Measurements from ENCODE around the gene ZNF76. TPM values are rescaled to one million over a fixed set of nuclear protein-coding genes. Genes with fewer than 3 reads are reported as not detected.

Gene ZNF76
- total and polyA plus RNA-seq, 10 of the 15 experiments (the other 5 are each of a cell fraction or from before 2014, with no cell fraction given): 2.8 to 41.0 (median 24.8) TPM

GRCh38 chr6:35239581-35239980 is 20.0 kb upstream of the ZNF76 start:
- Histone ChIP-seq H2AFZ (ENCODE audit: control insufficient read depth, low read depth, low read length) (no peak overlapping the region), H3K4me2 (ENCODE audit: control insufficient read depth, insufficient read depth) (no peak overlapping the region), H3K79me2 (ENCODE audit: control insufficient read depth, insufficient read depth, low read length) (no peaks in the 10 kb centered on the region), H4K20me1 (ENCODE audit: control insufficient read depth, insufficient read depth) (peaks cover 4% of the 10 kb centered on the region), H3K27me3 (replicated peaks in 1 of 2; ENCODE audit: control insufficient read depth in 2 of 2, insufficient read depth in 2 of 2, low read length in 1 of 2) (no peaks in the 10 kb centered on the region), H3K4me3 (no peak overlapping the region), H3K9ac (ENCODE audit: control insufficient read depth, insufficient read depth, low read length) (no peak overlapping the region), H3K9me3 (replicated peaks; ENCODE audit: control insufficient read depth, insufficient read depth, low read length) (no peaks in the 10 kb centered on the region; the same call in 1 of the 3 replicates), H3K4me1 (ENCODE audit: control insufficient read depth, insufficient read depth, low read length) (no peaks in the 10 kb centered on the region), H3K36me3 (ENCODE audit: control insufficient read depth in 2 of 2, insufficient read depth in 2 of 2, low read length in 1 of 2) (no peaks in the 10 kb centered on the region), H3K27ac (ENCODE audit: control insufficient read depth, insufficient read depth) (no peak overlapping the region)
- DNase-seq (ENCODE audit: low read depth, low spot score) (no peak), ATAC-seq (no peak), FAIRE-seq (no peak)
- WGBS (ENCODE audit: insufficient coverage, insufficient replicate concordance, low lambda C conversion rate, missing lambda C conversion rate): 100% methylated on average over 4 of the region's 4 CpGs
- BruUV-seq (replicated peaks): no TSS peak
- SMC1A ChIA-PET (ENCODE audit: uncharacterized antibody, unreplicated experiment): interaction anchor here (0.8 to 2.5 kb wide), 4 partner anchors 10 to 779 kb away, joined by 3 to 16 read pairs (median 7); no protein-coding TSS in a partner anchor
- POLR2A ChIA-PET: interaction anchor here (0.6 kb wide), 1 partner anchor 1912 kb away, joined by 5 read pairs; no protein-coding TSS in a partner anchor
- intact Hi-C loops (cut with micrococcal nuclease; ENCODE audit: unreplicated experiment) (no loop called here), in situ Hi-C loops (cut with MboI) (no loop called here)
- CTCF ChIA-PET: interaction anchor here (0.8 to 4.2 kb wide), 10 partner anchors 10 to 278 kb away, joined by 3 to 52 read pairs (median 17); no protein-coding TSS in a partner anchor
- RAD21 ChIA-PET (ENCODE audit: unreplicated experiment): interaction anchor here (1.6 to 2.7 kb wide), 4 partner anchors 32 to 252 kb away, joined by 5 to 13 read pairs (median 6); no protein-coding TSS in a partner anchor
- no peak for TF ChIP-seq IRF4 (IDR thresholded peaks at IDR 0.05; ENCODE audit: low read depth, low read length)
- TF ChIP-seq TARDBP (IDR thresholded peaks at IDR 0.05; ENCODE audit: borderline replicate concordance): no peak
- TF ChIP-seq JUNB (IDR thresholded peaks at IDR 0.05): no peak
- TF ChIP-seq MTA2 (IDR thresholded peaks at IDR 0.05; ENCODE audit: low read depth): no peak
- TF ChIP-seq E2F4 (IDR thresholded peaks at IDR 0.05; ENCODE audit: low read depth, low read length): no peak
- TF ChIP-seq CREM (IDR thresholded peaks at IDR 0.05; ENCODE audit: low read depth): no peak
- no peak for TF ChIP-seq MTA3 (IDR thresholded peaks at IDR 0.05; ENCODE audit: borderline replicate concordance, low read length)
- no peak for TF ChIP-seq ZBTB40 (IDR thresholded peaks at IDR 0.05; ENCODE audit: borderline replicate concordance)
- TF ChIP-seq USF2 (IDR thresholded peaks at IDR 0.05; ENCODE audit: borderline replicate concordance, low read depth, low read length): no peak
- TF ChIP-seq PML (IDR thresholded peaks at IDR 0.05; ENCODE audit: low read length): no peak
- no peak for TF ChIP-seq ZBED1 (IDR thresholded peaks at IDR 0.05; ENCODE audit: borderline replicate concordance)
- TF ChIP-seq BMI1 (IDR thresholded peaks at IDR 0.05; ENCODE audit: borderline replicate concordance): no peak
- no peak for TF ChIP-seq SUZ12 (IDR thresholded peaks at IDR 0.05; ENCODE audit: unreplicated experiment)
- no peak for TF ChIP-seq HSF1 (IDR thresholded peaks at IDR 0.05; ENCODE audit: low read depth, low read length)
- no peak for TF ChIP-seq SUPT20H (IDR thresholded peaks at IDR 0.05; ENCODE audit: borderline replicate concordance, control insufficient read depth, low read depth, low read length)
- no peak for TF ChIP-seq STAT3 (IDR thresholded peaks at IDR 0.05; ENCODE audit: low read depth, low read length)

Data from GM12878 (cell line).